Trophoblast cell (in vitro differentiated cells and primary cell): ENCODE results near the gene C10orf67.
"Not testable (repeated sequence)": the region's sequence is repeated elsewhere in the genome, so short reads cannot be mapped to it uniquely, and the experiment has no call there.

Experiments used
- DNase-seq, 2 donors: peaks; one replicate each; pipeline ENCODE4 v3.0.0-alpha.2; 2016
- H2AFZ ChIP-seq: 2 replicates; pipeline ENCODE4 v1.6.1; 2013; ENCODE audit warnings: low read length, moderate library complexity, mild to moderate bottlenecking; ENCODE audit not compliant: insufficient read depth, poor library complexity
- H2AK5ac ChIP-seq: 2 replicates; pipeline ENCODE4 v1.6.1; 2013; ENCODE audit warnings: mild to moderate bottlenecking, low read length
- H2BK120ac ChIP-seq: 2 replicates; pipeline ENCODE4 v1.6.1; 2013; ENCODE audit warnings: low read length, mild to moderate bottlenecking, moderate library complexity; ENCODE audit not compliant: insufficient read depth, poor library complexity
- H2BK12ac ChIP-seq: 2 replicates; pipeline ENCODE4 v1.6.1; 2013; ENCODE audit warnings: mild to moderate bottlenecking, low read length, moderate library complexity
- H2BK5ac ChIP-seq: 2 replicates; pipeline ENCODE4 v1.6.1; 2013; ENCODE audit warnings: low read length, low read depth, moderate library complexity, mild to moderate bottlenecking; ENCODE audit not compliant: poor library complexity
- H3K14ac ChIP-seq: 2 replicates; pipeline ENCODE4 v1.6.1; 2013; ENCODE audit warnings: mild to moderate bottlenecking, low read length
- H3K18ac ChIP-seq: 2 replicates; pipeline ENCODE4 v1.6.1; 2013; ENCODE audit warnings: mild to moderate bottlenecking, low read length
- H3K23ac ChIP-seq: 2 replicates; pipeline ENCODE4 v1.6.1; 2013; ENCODE audit warnings: low read length
- H3K27ac ChIP-seq: 2 replicates; pipeline ENCODE4 v1.5.1; 2013; ENCODE audit warnings: low read depth, mild to moderate bottlenecking, inconsistent platforms, low read length, moderate library complexity
- H3K27me3 ChIP-seq: 2 replicates; pipeline ENCODE4 v1.6.1; 2013; ENCODE audit warnings: inconsistent platforms, mild to moderate bottlenecking, low read length, moderate library complexity; ENCODE audit not compliant: insufficient read depth
- H3K36me3 ChIP-seq, 2 experiments: 1 replicate in 1 of 2; 2 replicates in 1 of 2; pipeline ENCODE4 v1.6.1; 2013; ENCODE audit warnings: low read length in 2 of 2, mild to moderate bottlenecking in 2 of 2, moderate library complexity in 1 of 2; ENCODE audit not compliant: insufficient read depth in 2 of 2, control insufficient read depth in 1 of 2
- H3K4ac ChIP-seq: 2 replicates; pipeline ENCODE4 v1.6.1; 2013; ENCODE audit warnings: low read depth, mild to moderate bottlenecking, low read length, moderate library complexity
- H3K4me1 ChIP-seq, 2 experiments: 1 replicate in 1 of 2; 2 replicates in 1 of 2; pipeline ENCODE4 v1.6.1; 2013; ENCODE audit warnings: low read length in 2 of 2, mild to moderate bottlenecking in 2 of 2, moderate library complexity in 1 of 2; ENCODE audit not compliant: insufficient read depth in 2 of 2, control insufficient read depth in 1 of 2
- H3K4me2 ChIP-seq: 2 replicates; pipeline ENCODE4 v1.6.1; 2013; ENCODE audit warnings: inconsistent platforms, mild to moderate bottlenecking, low read length, moderate library complexity
- H3K4me3 ChIP-seq: 2 replicates; pipeline ENCODE4 v1.5.1; 2013; ENCODE audit warnings: mild to moderate bottlenecking, low read depth, low read length, inconsistent platforms
- H3K79me1 ChIP-seq: one replicate; pipeline ENCODE4 v1.6.1; 2013; ENCODE audit warnings: low read length
- H3K79me2 ChIP-seq: 2 replicates; pipeline ENCODE4 v1.6.1; 2013; ENCODE audit warnings: low read length, mild to moderate bottlenecking; ENCODE audit not compliant: control insufficient read depth, insufficient read depth, poor library complexity
- H3K9ac ChIP-seq: 2 replicates; pipeline ENCODE4 v1.6.1; 2013; ENCODE audit warnings: mild to moderate bottlenecking, low read length
- H3K9me3 ChIP-seq: 2 replicates; pipeline ENCODE4 v1.6.1; 2013; ENCODE audit warnings: low read depth, mild to moderate bottlenecking, control low read depth, inconsistent platforms, low read length; ENCODE audit not compliant: insufficient read depth
- H4K12ac ChIP-seq: 2 replicates; pipeline ENCODE4 v1.6.1; 2013; ENCODE audit warnings: low read depth, mild to moderate bottlenecking, low read length, moderate library complexity
- H4K8ac ChIP-seq: 2 replicates; pipeline ENCODE4 v1.6.1; 2013; ENCODE audit warnings: low read depth, mild to moderate bottlenecking, low read length, moderate library complexity
- H4K91ac ChIP-seq: one replicate; pipeline ENCODE4 v1.6.1; 2013; ENCODE audit warnings: low read depth, mild to moderate bottlenecking, low read length, moderate library complexity
- WGBS: extraction: QIAGEN DNeasy Blood & Tissue Kit; methylation state at CpG from one replicate; pipeline ENCODE4 v1.1.7; 2013; ENCODE audit warnings: missing lambda C conversion rate; ENCODE audit not compliant: insufficient read length, insufficient coverage; ENCODE audit errors: extremely low coverage; 5-methylcytosine and 5-hydroxymethylcytosine counted together

The C10orf67 gene

GRCh38 chr10:23358357-23358756 is 13.8 kb upstream of the C10orf67 start:
- Histone ChIP-seq H3K79me2 (no peaks in the 10 kb centered on the region), H3K4ac (no peak overlapping the region), H2BK120ac (no peak overlapping the region), H3K9me3 (no peaks in the 10 kb centered on the region), H3K23ac (no peak overlapping the region), H3K4me3 (no peak overlapping the region), H3K79me1 (no peaks in the 10 kb centered on the region), H4K91ac (no peak overlapping the region), H2BK5ac (no peak overlapping the region), H3K9ac (no peak overlapping the region), H4K12ac (no peak overlapping the region), H2AK5ac (no peak overlapping the region), H3K36me3 (no peaks in the 10 kb centered on the region), H2AFZ (no peak overlapping the region), H3K4me2 (no peak overlapping the region), H4K8ac (no peak overlapping the region), H3K27me3 (no peaks in the 10 kb centered on the region), H3K4me1 (no peaks in the 10 kb centered on the region), H3K14ac (no peak overlapping the region), H3K27ac (no peak overlapping the region), H3K18ac (no peak overlapping the region), H2BK12ac (no peak overlapping the region)
- DNase-seq: no peak
- WGBS: no CpG with 5 or more reads among the region's 2 CpGs

GRCh38 chr10:23354630-23355279 is 10.2 kb upstream of the C10orf67 start:
- DNase-seq: no peak
- no CpG with 5 or more reads among the region's 5 CpGs for WGBS
- no peak overlapping the region for H3K4me2 ChIP-seq

DNA sequence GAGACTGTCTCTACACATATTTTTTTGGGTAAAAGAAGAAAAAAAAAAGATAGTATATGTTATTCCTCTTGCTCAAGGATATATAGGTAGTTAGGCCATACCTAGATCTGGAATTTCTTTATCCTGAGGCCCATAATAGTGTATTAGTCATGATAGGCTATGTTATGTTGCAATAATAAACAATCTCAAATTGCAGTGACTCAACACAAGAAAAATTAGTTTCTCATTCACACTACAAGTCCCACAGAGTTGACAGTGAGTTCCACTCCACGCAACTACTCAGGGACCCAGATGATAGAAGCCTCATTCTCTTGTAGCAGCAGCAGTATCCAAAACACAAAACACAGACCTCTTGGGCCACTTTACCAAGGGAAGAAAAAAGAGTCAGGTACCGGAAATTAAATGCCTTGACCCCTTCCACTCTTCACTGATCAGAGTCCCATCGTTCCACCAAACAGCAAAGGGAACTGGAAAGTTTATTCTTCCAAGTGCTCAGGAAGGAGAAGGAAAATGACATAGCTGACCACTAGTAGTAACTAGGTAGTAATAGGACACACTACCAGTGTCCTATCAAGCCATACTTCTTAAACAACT is 7.4 kb upstream of the C10orf67 start:
- H3K23ac ChIP-seq: no peak overlapping the region
- no peak overlapping the region for H3K14ac ChIP-seq
- no peaks in the 10 kb centered on the region for H3K79me2 ChIP-seq
- H3K36me3 ChIP-seq: no peaks in the 10 kb centered on the region
- H3K27me3 ChIP-seq: no peaks in the 10 kb centered on the region
- H2AFZ ChIP-seq: no peak overlapping the region
- H3K9ac ChIP-seq: no peak overlapping the region
- DNase-seq: peak; percentile 36 to 88
- no peak overlapping the region for H4K8ac ChIP-seq
- H3K4me3 ChIP-seq: no peak overlapping the region
- no peak overlapping the region for H2BK120ac ChIP-seq
- no peak overlapping the region for H2AK5ac ChIP-seq
- no peak overlapping the region for H4K12ac ChIP-seq
- no peak overlapping the region for H4K91ac ChIP-seq
- H3K27ac ChIP-seq: no peak overlapping the region
- H2BK5ac ChIP-seq: no peak overlapping the region
- H3K18ac ChIP-seq: no peak overlapping the region
- WGBS: no CpG with 5 or more reads among the region's 3 CpGs
- H3K4me1 ChIP-seq: no peaks in the 10 kb centered on the region
- no peak overlapping the region for H3K4ac ChIP-seq
- H3K9me3 ChIP-seq: no peaks in the 10 kb centered on the region
- H3K79me1 ChIP-seq: no peaks in the 10 kb centered on the region
- H2BK12ac ChIP-seq: no peak overlapping the region
- H3K4me2 ChIP-seq: no peak overlapping the region

More at GRCh38 chr10:23354630-23355279, 10.2 kb upstream of the C10orf67 start:
- Histone ChIP-seq H3K36me3 (no peaks in the 10 kb centered on the region), H4K91ac (no peak overlapping the region), H2AK5ac (no peak overlapping the region), H2BK120ac (no peak overlapping the region), H3K4me3 (no peak overlapping the region), H4K12ac (no peak overlapping the region), H3K4ac (no peak overlapping the region), H3K27ac (no peak overlapping the region), H3K14ac (no peak overlapping the region), H3K4me1 (no peaks in the 10 kb centered on the region), H2BK12ac (no peak overlapping the region), H3K27me3 (no peaks in the 10 kb centered on the region), H2BK5ac (no peak overlapping the region), H3K18ac (no peak overlapping the region), H3K79me1 (no peaks in the 10 kb centered on the region), H3K9me3 (no peaks in the 10 kb centered on the region), H4K8ac (no peak overlapping the region), H3K79me2 (no peaks in the 10 kb centered on the region), H3K9ac (no peak overlapping the region), H3K23ac (no peak overlapping the region), H2AFZ (no peak overlapping the region)

DNA sequence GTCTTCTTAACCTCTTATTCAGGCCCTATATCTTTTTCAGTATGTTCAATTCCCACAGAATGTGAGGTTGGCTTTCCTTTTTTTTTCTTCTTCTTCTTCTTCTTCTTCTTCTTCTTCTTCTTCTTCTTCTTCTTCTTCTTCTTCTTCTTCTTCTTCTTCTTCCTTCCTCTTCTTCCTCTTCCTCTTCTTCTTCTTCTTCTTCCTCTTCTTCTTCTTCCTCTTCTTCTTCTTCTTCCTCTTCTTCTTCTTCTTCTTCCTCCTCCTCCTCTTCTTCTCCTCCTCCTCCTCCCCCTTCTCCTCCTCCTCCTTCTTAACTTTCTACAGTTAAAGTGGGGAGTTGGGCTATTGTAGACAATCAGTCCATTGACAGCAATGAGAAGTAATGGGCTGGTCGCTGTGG is 6.1 kb upstream of the C10orf67 start:
- H3K79me2 ChIP-seq, H2BK120ac ChIP-seq, H2BK12ac ChIP-seq, H3K18ac ChIP-seq, H4K12ac ChIP-seq, H2BK5ac ChIP-seq, H3K4ac ChIP-seq, H3K27ac ChIP-seq, H2AK5ac ChIP-seq, H4K8ac ChIP-seq, H3K14ac ChIP-seq, H2AFZ ChIP-seq, H3K9ac ChIP-seq, H3K79me1 ChIP-seq, H3K4me2 ChIP-seq, H3K27me3 ChIP-seq, H3K4me1 ChIP-seq, H3K36me3 ChIP-seq, H3K9me3 ChIP-seq, H3K4me3 ChIP-seq, DNase-seq, H4K91ac ChIP-seq, H3K23ac ChIP-seq: not testable (repeated sequence)
- no CpG with 5 or more reads among the region's 1 CpG for WGBS
